ENCODE results near the gene CCNI2.

CCNI2 gene

DNA sequence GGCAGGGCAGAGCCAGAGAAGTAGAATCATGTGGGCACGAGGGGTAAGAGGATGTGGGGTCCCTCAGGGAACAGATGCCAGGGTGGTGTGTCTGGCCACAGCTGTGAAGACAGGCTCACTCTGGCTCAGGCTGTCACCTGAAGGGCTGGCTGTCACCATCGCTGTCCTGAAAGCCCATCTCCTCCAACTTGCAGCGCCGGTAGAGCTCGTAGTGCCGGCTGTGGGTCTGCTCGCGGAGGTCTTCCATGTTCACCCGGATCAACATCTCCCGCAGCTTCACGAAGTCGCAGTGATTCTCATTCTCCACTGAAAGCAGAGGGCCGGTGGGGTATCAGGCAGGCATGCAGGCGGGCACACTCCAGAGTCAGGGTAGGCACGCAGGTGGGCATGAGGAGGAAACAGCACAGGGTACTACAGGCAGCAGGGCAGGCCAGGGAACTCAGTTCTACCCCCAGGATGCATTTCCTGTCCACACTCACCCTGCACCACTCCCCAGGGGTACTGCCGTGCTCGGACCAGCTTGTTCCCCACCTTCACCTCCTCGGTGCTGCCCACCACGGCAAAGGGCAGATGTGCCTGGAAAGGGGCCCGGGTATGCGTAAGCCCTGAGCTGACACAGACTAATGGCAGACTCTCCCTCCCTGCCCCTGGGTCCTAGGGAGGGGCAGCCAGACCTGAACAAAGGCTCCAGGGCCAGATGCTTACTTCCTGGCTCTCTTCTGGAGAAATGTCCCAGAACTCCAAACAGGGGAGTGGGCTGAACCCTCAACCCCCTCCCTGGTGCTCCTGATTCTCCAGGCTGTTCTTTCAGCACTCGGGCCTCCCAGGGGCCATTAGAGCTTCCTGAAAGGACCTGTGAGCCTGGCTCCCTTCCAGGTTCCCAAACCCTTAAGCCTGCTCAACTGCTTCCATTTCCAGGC, 14.4 kb downstream of the CCNI2 start:
- TF ChIP-seq, protein P1, sequence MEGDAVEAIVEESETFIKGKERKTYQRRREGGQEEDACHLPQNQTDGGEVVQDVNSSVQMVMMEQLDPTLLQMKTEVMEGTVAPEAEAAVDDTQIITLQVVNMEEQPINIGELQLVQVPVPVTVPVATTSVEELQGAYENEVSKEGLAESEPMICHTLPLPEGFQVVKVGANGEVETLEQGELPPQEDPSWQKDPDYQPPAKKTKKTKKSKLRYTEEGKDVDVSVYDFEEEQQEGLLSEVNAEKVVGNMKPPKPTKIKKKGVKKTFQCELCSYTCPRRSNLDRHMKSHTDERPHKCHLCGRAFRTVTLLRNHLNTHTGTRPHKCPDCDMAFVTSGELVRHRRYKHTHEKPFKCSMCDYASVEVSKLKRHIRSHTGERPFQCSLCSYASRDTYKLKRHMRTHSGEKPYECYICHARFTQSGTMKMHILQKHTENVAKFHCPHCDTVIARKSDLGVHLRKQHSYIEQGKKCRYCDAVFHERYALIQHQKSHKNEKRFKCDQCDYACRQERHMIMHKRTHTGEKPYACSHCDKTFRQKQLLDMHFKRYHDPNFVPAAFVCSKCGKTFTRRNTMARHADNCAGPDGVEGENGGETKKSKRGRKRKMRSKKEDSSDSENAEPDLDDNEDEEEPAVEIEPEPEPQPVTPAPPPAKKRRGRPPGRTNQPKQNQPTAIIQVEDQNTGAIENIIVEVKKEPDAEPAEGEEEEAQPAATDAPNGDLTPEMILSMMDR (IDR thresholded peaks at IDR 0.05; ENCODE audit: insufficient read depth, low read depth, low read length, missing control alignments) = no peak
- no peak overlapping the region for H3K4me3 ChIP-seq (ENCODE audit: low read depth, low read length)
- DNase-seq (ENCODE audit: low read depth) = no peak

DNA sequence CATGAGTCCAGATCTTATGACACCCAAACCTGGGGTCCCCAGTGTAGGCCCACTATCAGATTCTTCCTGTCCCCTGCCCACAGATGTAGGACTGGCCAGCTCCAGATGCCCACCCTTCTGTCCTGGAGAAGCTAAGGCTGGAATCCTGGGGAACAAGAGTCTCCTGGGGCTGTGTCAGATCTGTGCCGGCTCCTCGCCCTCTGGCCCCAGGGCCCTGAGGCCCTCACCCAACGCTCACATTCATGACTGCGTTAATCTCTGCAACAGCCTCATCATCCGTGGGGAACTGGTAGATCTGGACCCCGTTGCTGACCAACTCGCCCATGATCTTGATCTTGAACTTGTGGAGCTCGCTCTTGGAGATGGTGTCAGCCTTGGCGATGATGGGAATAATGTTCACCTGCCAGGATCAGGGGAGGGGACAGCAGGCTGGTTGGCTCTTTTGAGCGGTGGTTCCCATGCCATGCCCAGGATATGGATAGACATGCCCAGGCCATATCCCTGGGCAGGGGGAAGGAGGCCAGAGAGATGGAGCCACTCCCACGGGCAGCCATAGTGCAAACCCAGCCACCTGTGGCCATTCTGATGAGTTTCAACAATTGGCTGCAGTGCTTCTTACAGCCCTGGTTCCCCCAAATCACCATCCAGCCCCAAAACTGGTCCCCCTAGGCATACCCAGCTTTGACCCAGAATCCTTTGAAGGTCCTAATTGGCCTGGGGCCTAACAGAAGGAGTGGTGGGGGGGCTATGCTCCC, 15.2 kb downstream of the CCNI2 start:
- no peak for DNase-seq (ENCODE audit: low read depth)
- no peak overlapping the region for H3K4me3 ChIP-seq (ENCODE audit: low read depth, low read length)
- TF ChIP-seq, protein P1 (IDR thresholded peaks at IDR 0.05; ENCODE audit: insufficient read depth, low read depth, low read length, missing control alignments) = no peak

DNA sequence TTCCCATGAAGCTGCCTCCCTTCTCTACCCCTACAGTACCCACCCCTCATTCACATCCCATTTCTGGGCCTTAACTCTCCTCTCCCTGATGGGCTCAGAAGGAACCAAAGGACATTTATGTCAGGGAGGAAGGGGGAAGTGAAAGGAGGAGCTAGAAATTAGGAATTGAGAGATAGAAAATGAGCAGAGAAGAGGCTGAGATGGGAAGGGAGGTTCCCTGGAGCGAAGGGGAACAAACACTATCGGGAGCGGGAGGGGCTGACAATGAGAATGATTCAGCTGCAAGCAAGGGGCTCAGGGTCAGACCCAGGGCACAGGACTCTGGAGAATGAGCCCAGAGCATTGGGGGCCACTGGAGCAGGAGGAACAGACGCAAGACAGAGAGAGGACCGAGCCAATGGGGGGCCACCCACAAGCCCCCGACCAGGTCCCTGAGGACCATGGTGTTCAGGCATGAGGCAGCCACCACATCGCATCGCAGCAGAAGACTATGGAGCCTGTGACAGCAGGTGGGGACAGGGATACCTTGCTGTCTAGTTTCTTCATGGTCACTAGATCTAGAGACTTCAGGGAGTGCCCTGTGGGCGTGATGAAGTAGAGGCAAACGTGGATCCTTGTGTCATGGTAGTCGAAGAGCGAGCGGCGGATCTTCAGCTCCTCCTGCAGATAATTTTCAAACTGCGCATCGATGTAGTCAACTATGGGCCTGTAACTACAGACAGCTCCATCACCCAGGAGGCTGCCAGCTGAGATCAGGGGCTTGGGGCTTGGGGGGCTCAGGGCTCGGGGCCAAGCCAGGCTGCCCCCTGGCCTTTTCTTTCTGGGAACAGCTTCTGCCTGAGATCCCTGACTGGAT, 16.2 kb downstream of the CCNI2 start:
- TF ChIP-seq, protein P1 (IDR thresholded peaks at IDR 0.05; ENCODE audit: insufficient read depth, low read depth, low read length, missing control alignments) = no peak
- no peak overlapping the region for H3K4me3 ChIP-seq (ENCODE audit: low read depth, low read length)
- DNase-seq (ENCODE audit: low read depth) = no peak

DNA sequence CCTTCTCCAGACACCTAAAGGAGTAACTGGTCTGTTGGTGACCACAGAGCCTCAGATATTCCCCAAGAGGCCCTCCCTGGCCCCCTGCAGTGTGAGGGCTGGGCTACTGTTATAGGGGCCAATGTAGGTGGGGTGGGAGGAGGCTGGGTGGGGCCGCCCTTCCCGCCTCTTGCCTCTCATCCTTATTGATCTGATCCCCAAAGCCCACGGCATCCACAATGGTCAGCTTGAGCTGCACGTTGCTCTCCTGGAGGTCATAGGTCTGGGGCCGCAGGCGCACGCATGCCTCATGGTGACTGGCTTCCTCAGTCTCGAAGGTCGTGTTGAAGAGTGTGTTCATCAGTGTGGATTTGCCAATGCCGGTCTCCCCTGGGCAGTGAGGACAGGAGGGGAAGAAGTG, 16.8 kb downstream of the CCNI2 start:
- TF ChIP-seq, protein P1 (IDR thresholded peaks at IDR 0.05; ENCODE audit: insufficient read depth, low read depth, low read length, missing control alignments) = no peak
- H3K4me3 ChIP-seq (ENCODE audit: low read depth, low read length) = no peak overlapping the region
- DNase-seq (ENCODE audit: low read depth) = no peak

DNA sequence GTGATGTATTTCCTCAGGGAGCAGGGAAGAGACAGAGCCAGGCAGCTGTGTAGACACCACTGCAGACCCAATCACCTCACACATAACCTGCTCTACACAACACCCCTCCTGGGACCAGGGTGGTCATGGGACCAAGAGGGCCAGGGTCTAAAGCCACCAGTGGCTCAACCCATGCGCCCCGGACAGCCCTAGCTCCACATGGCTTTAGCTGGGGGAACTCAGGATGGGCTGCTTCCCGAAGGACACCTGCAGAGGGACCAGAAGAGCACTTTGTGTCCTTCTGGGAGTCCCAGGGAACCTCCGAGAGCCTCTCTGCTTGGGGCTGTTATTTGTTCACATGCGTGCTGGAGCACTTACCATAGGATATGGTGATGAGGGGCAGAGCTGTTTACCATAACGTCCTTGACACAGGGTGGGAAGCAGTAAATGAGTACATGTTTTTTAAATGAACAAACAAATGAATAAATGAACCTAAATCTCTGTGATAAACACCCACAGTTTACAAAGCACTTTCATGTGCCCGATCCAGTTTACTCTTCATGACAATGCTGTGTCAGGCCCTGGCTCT, 17.5 kb downstream of the CCNI2 start:
- DNase-seq (ENCODE audit: low read depth) = no peak
- no peak overlapping the region for H3K4me3 ChIP-seq (ENCODE audit: low read depth, low read length)
- TF ChIP-seq, protein P1 (IDR thresholded peaks at IDR 0.05; ENCODE audit: insufficient read depth, low read depth, low read length, missing control alignments) = no peak

DNA sequence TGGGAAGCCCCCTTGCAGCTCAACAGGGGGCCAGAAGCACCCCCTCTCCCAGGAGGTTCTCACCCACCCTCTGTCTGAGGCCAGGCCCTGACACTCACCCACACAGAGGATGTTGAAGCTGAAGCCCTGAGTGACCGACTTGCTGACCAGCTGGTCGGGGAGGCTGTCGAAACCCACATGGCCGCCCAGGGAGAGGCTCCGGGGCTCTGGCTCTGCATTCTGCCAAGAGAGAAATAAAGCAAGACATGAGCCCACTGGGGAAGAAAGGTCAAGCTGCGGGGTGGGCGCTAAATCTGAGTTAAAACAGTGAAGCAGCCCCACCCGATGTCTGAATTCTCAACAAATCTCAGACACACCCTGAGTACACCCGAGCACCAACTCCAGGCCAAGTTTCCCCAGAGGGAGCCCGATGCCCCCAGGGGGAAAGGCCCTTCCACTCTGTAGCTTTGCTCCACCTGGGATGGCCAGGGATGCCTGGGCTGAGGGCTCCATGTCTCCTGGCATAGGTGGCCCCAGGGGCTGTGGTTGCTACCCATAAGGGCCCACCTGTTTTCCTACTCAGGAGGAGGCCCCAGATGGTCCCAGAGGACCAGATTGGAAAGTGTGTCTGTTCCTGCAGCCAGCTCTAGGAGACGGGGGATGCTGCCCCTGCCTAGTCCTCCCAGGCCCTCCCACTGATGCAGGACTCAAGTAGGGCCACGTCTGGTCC, 18.2 kb downstream of the CCNI2 start:
- no peak overlapping the region for H3K4me3 ChIP-seq (ENCODE audit: low read depth, low read length)
- TF ChIP-seq, protein P1 (IDR thresholded peaks at IDR 0.05; ENCODE audit: insufficient read depth, low read depth, low read length, missing control alignments) = no peak
- no peak for DNase-seq (ENCODE audit: low read depth)
